DND-41 (cell line): ENCODE data around the gene SELENON.

Experiments used
- ATAC-seq: fragments of 200-7000 bp; cut with Tn5 transposase; 3 replicates; pipeline ENCODE4 v1.9.1; 2021; ENCODE audit warnings: low read depth; ENCODE audit not compliant: insufficient read depth
- DNase-seq: peaks from one replicate; pipeline ENCODE4 v3.0.0-alpha.2; 2020
- H2AFZ ChIP-seq: 2 replicates; pipeline ENCODE4 v1.6.0; 2012; ENCODE audit warnings: low read depth, low read length
- H3K27ac ChIP-seq: 2 replicates; pipeline ENCODE4 v1.5.1; 2012; ENCODE audit warnings: low read length, inconsistent platforms
- H3K27me3 ChIP-seq: fragments of 200-600 bp; sonication (generic); 2 replicates; pipeline ENCODE4 v1.6.0; 2012; ENCODE audit warnings: low read length, mild to moderate bottlenecking, inconsistent platforms; ENCODE audit not compliant: insufficient read depth, poor library complexity
- H3K36me3 ChIP-seq: 2 replicates; pipeline ENCODE4 v1.5.1; 2012; ENCODE audit warnings: low read length, inconsistent platforms; ENCODE audit not compliant: insufficient read depth
- H3K4me1 ChIP-seq: 2 replicates; pipeline ENCODE4 v1.5.1; 2012; ENCODE audit warnings: mild to moderate bottlenecking, low read length; ENCODE audit not compliant: insufficient read depth
- H3K4me2 ChIP-seq: 2 replicates; pipeline ENCODE4 v1.6.0; 2012; ENCODE audit warnings: mild to moderate bottlenecking, moderate library complexity, low read length, inconsistent platforms; ENCODE audit not compliant: insufficient read depth
- H3K4me3 ChIP-seq, 2 experiments: fragments of 200-600 bp in 1 of 2; shearing (Covaris generic) in 1 of 2; 2 replicates each; pipeline ENCODE4 v1.5.1; 2012 to 2016; ENCODE audit warnings: inconsistent platforms in 2 of 2, low read length in 2 of 2, mild to moderate bottlenecking in 2 of 2, low read depth in 1 of 2, moderate library complexity in 1 of 2
- H3K79me2 ChIP-seq: 2 replicates; pipeline ENCODE4 v1.6.0; 2012; ENCODE audit warnings: low read length, inconsistent platforms; ENCODE audit not compliant: insufficient read depth
- H3K9ac ChIP-seq: 2 replicates; pipeline ENCODE4 v1.6.0; 2012; ENCODE audit warnings: low read depth, mild to moderate bottlenecking, inconsistent platforms, low read length, moderate library complexity
- H3K9me3 ChIP-seq: 2 replicates; pipeline ENCODE4 v1.5.1; 2012; ENCODE audit warnings: low read length, moderate library complexity, mild to moderate bottlenecking, inconsistent platforms; ENCODE audit not compliant: insufficient read depth, severe bottlenecking
- H4K20me1 ChIP-seq: 2 replicates; pipeline ENCODE4 v1.6.0; 2012; ENCODE audit warnings: low read length; ENCODE audit not compliant: insufficient read depth
- EZH2 ChIP-seq: IDR thresholded peaks from 3 replicates; pipeline ENCODE4 v1.6.1; 2012; ENCODE audit warnings: borderline replicate concordance, low read depth, mild to moderate bottlenecking, moderate library complexity, low read length, inconsistent platforms; ENCODE audit not compliant: severe bottlenecking
- TF ChIP-seq, protein P1 (sequence below): IDR thresholded peaks from 2 replicates; pipeline ENCODE4 v1.5.1; 2012; ENCODE audit warnings: borderline replicate concordance, low read length, moderate library complexity, mild to moderate bottlenecking; ENCODE audit not compliant: poor library complexity, severe bottlenecking; ENCODE audit errors: extremely low read depth

Gene SELENON

DNA sequence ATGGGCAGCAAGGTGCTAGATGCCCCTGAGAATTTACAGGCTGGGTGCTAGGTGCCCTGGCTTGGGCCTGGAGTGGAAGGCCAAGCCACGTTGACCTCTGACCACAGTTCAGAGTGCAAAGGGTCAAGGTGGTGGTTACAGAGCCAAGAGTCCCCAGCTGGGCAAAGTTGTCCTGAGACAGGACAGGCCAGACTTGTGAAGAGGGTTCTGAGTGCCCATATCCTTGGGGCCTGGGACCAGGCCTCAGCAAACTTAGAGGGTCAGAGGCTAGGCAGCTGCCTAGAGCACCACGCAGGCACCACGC, 18.9 kb upstream of the SELENON start:
- peaks cover 4% of the 10 kb centered on the region; the same call in 1 of the 2 replicates for H3K4me1 ChIP-seq
- no peak overlapping the region for H3K4me3 ChIP-seq
- no peak overlapping the region for H3K27ac ChIP-seq
- peaks cover 31% of the 10 kb centered on the region for H3K27me3 ChIP-seq
- H3K79me2 ChIP-seq, result no peaks in the 10 kb centered on the region
- H3K36me3 ChIP-seq, result no peaks in the 10 kb centered on the region
- H3K9ac ChIP-seq, result no peak overlapping the region
- DNase-seq (no peak), ATAC-seq (no peak)
- H4K20me1 ChIP-seq, result peaks cover 35% of the 10 kb centered on the region
- TF ChIP-seq, protein P1, sequence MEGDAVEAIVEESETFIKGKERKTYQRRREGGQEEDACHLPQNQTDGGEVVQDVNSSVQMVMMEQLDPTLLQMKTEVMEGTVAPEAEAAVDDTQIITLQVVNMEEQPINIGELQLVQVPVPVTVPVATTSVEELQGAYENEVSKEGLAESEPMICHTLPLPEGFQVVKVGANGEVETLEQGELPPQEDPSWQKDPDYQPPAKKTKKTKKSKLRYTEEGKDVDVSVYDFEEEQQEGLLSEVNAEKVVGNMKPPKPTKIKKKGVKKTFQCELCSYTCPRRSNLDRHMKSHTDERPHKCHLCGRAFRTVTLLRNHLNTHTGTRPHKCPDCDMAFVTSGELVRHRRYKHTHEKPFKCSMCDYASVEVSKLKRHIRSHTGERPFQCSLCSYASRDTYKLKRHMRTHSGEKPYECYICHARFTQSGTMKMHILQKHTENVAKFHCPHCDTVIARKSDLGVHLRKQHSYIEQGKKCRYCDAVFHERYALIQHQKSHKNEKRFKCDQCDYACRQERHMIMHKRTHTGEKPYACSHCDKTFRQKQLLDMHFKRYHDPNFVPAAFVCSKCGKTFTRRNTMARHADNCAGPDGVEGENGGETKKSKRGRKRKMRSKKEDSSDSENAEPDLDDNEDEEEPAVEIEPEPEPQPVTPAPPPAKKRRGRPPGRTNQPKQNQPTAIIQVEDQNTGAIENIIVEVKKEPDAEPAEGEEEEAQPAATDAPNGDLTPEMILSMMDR, result no peak
- TF ChIP-seq EZH2, result no peak
- no peak overlapping the region for H3K4me2 ChIP-seq
- H3K9me3 ChIP-seq, result no peaks in the 10 kb centered on the region
- no peak overlapping the region for H2AFZ ChIP-seq

DNA sequence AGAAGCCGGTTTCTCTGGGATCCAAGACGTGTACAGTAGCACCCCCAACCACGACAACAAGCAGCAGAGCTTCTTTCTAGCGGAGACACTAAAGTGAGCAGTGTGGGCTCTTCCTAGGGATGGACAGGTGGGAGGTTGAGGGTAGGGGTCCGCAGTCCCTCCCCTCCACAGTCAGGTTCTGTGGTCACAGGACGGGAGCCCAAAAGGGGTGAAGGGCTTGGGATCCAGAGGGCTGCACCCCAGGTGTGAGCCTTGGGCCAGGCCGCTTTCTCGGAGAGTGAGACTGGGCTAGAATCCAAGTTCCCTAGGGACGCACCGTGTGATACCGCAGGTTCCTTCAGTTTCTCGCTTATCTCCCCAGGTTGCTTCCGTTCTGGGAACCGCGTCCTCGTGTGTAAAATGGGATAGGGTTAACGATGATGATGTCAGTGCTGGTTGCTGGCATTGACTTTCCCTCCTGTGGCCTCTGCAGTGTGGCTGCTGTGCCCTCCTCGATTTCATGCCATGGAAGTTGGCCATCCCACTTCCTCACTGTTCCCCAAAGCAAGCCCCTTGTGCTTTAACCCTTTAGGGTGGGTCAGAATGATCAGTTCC, 17.3 kb upstream of the SELENON start:
- no peak overlapping the region for H3K27ac ChIP-seq
- no peaks in the 10 kb centered on the region for H3K9me3 ChIP-seq
- H3K4me1 ChIP-seq, result no peaks in the 10 kb centered on the region
- no peak for ATAC-seq
- no peak overlapping the region for H2AFZ ChIP-seq
- H3K4me3 ChIP-seq, result no peak overlapping the region
- H3K27me3 ChIP-seq, result peaks cover 41% of the 10 kb centered on the region
- no peak overlapping the region for H3K9ac ChIP-seq
- H3K36me3 ChIP-seq, result no peaks in the 10 kb centered on the region
- TF ChIP-seq EZH2, result no peak
- TF ChIP-seq, protein P1, result no peak
- H3K4me2 ChIP-seq, result no peak overlapping the region
- no peaks in the 10 kb centered on the region for H3K79me2 ChIP-seq
- H4K20me1 ChIP-seq, result peaks cover 29% of the 10 kb centered on the region
- no peak for DNase-seq

DNA sequence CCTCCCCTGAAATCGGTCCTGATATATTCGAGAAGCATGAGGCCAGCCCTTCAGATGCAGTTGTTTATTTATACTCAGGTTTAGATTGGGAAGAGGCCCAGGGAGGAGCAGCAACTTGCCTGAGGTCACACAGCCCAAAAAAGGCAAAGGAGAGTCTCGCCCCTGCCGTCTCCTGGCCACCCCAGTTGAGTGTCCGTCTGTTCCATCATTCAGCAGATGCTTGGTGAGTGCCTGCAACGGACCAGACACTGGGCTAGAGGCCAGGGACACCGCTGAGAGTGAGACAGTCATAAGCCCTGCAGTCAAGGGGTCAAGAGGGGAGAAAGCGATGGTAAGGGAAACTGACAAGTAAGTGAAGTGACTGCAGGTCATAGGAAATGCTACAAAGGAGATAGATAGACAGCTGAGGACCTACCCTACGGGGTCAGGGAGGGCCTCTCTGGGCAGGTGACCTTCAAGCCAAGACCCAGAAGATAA, 15.4 kb upstream of the SELENON start:
- TF ChIP-seq, protein P1, result no peak
- TF ChIP-seq EZH2, result no peak
- Histone ChIP-seq H3K79me2 (no peaks in the 10 kb centered on the region), H2AFZ (no peak overlapping the region), H3K27me3 (peaks cover 37% of the 10 kb centered on the region), H3K36me3 (no peaks in the 10 kb centered on the region), H3K4me3 (no peak overlapping the region), H3K4me2 (no peak overlapping the region), H3K4me1 (no peaks in the 10 kb centered on the region), H3K9ac (no peak overlapping the region), H3K9me3 (no peaks in the 10 kb centered on the region), H3K27ac (no peak overlapping the region), H4K20me1 (peaks cover 21% of the 10 kb centered on the region)
- no peak for ATAC-seq
- no peak for DNase-seq
